ENCODE measurements around the gene RREB1.

GRCh38 chr6:7067305-7067704 is 40.5 kb upstream of the RREB1 start:
- TF ChIP-seq POLR2A (IDR thresholded peaks at IDR 0.05) (no peak), CTCF (IDR thresholded peaks at IDR 0.05) (no peak)

Data from adrenal gland (tissue), 5 donors.